ENCODE measurements around the gene ELK3. TPM values are rescaled to one million over a fixed set of nuclear protein-coding genes. Genes with fewer than 3 reads are reported as not detected.

ELK3 gene
- total RNA-seq, 2 experiments from 2014 or later = 46.3 TPM

- Mint-ChIP-seq H3K4me1 (peaks cover 1% of the 10 kb centered on the region), H3K9me3 (peaks cover 21% of the 10 kb centered on the region), H3K4me3 (no peak overlapping the region), H3K36me3 (ENCODE audit: low read depth) (peaks cover 16% of the 10 kb centered on the region), H3K27me3 (no peaks in the 10 kb centered on the region), H3K27ac (no peak overlapping the region)
- ChIA-PET POLR2A (no interaction called here), CTCF (no interaction called here)
- no peak for DNase-seq
Measured at GRCh38 chr12:96170328-96170727, 23.8 kb upstream of the ELK3 start.

GRCh38 chr12:96170762-96171161 lies 23.4 kb upstream of the ELK3 start:
- H3K27ac Mint-ChIP-seq = no peak overlapping the region
- H3K9me3 Mint-ChIP-seq = peaks cover 24% of the 10 kb centered on the region
- H3K4me1 Mint-ChIP-seq = peaks cover 4% of the 10 kb centered on the region
- peaks cover 19% of the 10 kb centered on the region for H3K36me3 Mint-ChIP-seq (ENCODE audit: low read depth)
- ChIA-PET POLR2A (no interaction called here), CTCF (no interaction called here)
- DNase-seq = no peak
- no peaks in the 10 kb centered on the region for H3K27me3 Mint-ChIP-seq
- H3K4me3 Mint-ChIP-seq = no peak overlapping the region

GRCh38 chr12:96171905-96172304 lies 22.3 kb upstream of the ELK3 start:
- Mint-ChIP-seq H3K4me1 (peaks cover 14% of the 10 kb centered on the region), H3K27ac (no peak overlapping the region), H3K27me3 (no peaks in the 10 kb centered on the region), H3K36me3 (ENCODE audit: low read depth) (peaks cover 29% of the 10 kb centered on the region), H3K4me3 (no peak overlapping the region), H3K9me3 (peaks cover 33% of the 10 kb centered on the region)
- ChIA-PET POLR2A (interaction anchor here (0.6 kb wide), 1 partner anchor 20 kb away, joined by 4 read pairs; no protein-coding TSS in a partner anchor), CTCF (no interaction called here)
- no peak for DNase-seq

GRCh38 chr12:96172981-96173380 lies 21.2 kb upstream of the ELK3 start:
- ChIA-PET CTCF (no interaction called here), POLR2A (no interaction called here)
- H3K9me3 Mint-ChIP-seq = peaks cover 36% of the 10 kb centered on the region

GRCh38 chr12:96176575-96176974 lies 17.6 kb upstream of the ELK3 start:
- POLR2A ChIA-PET = interaction anchor here (0.9 to 4.0 kb wide), 15 partner anchors 10 to 340 kb away, joined by 3 to 66 read pairs (median 4); partner anchors contain the start of genes AMDHD1, CCDC38, CDK17 and LTA4H
- CTCF ChIA-PET = interaction anchor here (0.8 to 2.4 kb wide), 10 partner anchors 11 to 223 kb away, joined by 3 to 17 read pairs (median 5); no protein-coding TSS in a partner anchor
- Mint-ChIP-seq H3K36me3 (ENCODE audit: low read depth) (peaks cover 47% of the 10 kb centered on the region), H3K27ac (peak overlapping the region; percentile 93), H3K4me1 (peaks cover 34% of the 10 kb centered on the region), H3K4me3 (no peak overlapping the region), H3K27me3 (no peaks in the 10 kb centered on the region), H3K9me3 (peaks cover 43% of the 10 kb centered on the region)
- no peak for DNase-seq

More at GRCh38 chr12:96172981-96173380, 21.2 kb upstream of the ELK3 start:
- Mint-ChIP-seq H3K27ac (no peak overlapping the region), H3K4me3 (no peak overlapping the region), H3K27me3 (no peaks in the 10 kb centered on the region), H3K36me3 (ENCODE audit: low read depth) (peaks cover 33% of the 10 kb centered on the region), H3K4me1 (peaks cover 24% of the 10 kb centered on the region)
- no peak for DNase-seq

DNA sequence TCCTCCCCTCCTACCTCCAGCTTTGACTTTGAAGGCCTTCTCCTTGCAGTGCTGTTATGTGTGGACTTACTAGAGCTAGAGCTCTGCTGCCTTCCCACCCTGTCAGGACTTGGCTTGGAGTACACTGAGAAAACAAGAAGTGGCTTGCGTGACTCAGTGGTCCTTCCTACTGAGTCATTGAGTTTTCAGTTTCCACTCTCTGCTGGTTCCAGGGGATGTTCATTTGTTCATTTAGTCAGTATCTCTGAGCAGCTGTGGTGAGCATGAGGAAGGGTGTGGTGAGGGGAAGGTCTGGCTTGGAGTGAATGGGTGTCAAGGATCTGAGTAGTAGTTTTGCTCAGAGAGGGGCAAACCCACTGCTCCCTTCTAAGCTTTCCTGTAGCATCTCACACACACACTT lies 17.2 kb upstream of the ELK3 start:
- Mint-ChIP-seq H3K4me1 (peaks cover 34% of the 10 kb centered on the region), H3K4me3 (peak overlapping the region; percentile 44), H3K9me3 (peaks cover 46% of the 10 kb centered on the region), H3K27me3 (no peaks in the 10 kb centered on the region), H3K36me3 (ENCODE audit: low read depth) (peaks cover 49% of the 10 kb centered on the region), H3K27ac (peak overlapping the region; percentile 93)
- peak; percentile 84 for DNase-seq
- CTCF ChIA-PET = interaction anchor here (0.6 to 2.4 kb wide), 14 partner anchors 9 to 340 kb away, joined by 3 to 17 read pairs (median 4); no protein-coding TSS in a partner anchor
- POLR2A ChIA-PET = interaction anchor here (0.7 to 4.0 kb wide), 18 partner anchors 10 to 1173 kb away, joined by 3 to 66 read pairs (median 4); partner anchors contain the start of genes AMDHD1, CCDC38, CDK17 and LTA4H

GRCh38 chr12:96183734-96184370 lies 10.3 kb upstream of the ELK3 start:
- ChIA-PET CTCF (no interaction called here), POLR2A (interaction anchor here (2.3 kb wide), 1 partner anchor 11 kb away, joined by 5 read pairs; no protein-coding TSS in a partner anchor)
- H3K27ac Mint-ChIP-seq = no peak overlapping the region
- H3K27me3 Mint-ChIP-seq = peaks cover 2% of the 10 kb centered on the region
- H3K4me3 Mint-ChIP-seq = no peak overlapping the region
- no peak for DNase-seq
- H3K36me3 Mint-ChIP-seq (ENCODE audit: low read depth) = peaks cover 16% of the 10 kb centered on the region
- H3K9me3 Mint-ChIP-seq = peaks cover 23% of the 10 kb centered on the region
- H3K4me1 Mint-ChIP-seq = peaks cover 34% of the 10 kb centered on the region

GRCh38 chr12:96185914-96186313 lies 8.3 kb upstream of the ELK3 start:
- H3K27me3 Mint-ChIP-seq = peaks cover 3% of the 10 kb centered on the region
- no peak overlapping the region for H3K27ac Mint-ChIP-seq
- peaks cover 5% of the 10 kb centered on the region for H3K36me3 Mint-ChIP-seq (ENCODE audit: low read depth)
- peaks cover 11% of the 10 kb centered on the region for H3K9me3 Mint-ChIP-seq
- DNase-seq = no peak
- ChIA-PET POLR2A (interaction anchor here (1.2 to 2.4 kb wide), 5 partner anchors 9 to 21 kb away, joined by 3 to 19 read pairs (median 4); no protein-coding TSS in a partner anchor), CTCF (interaction anchor here (0.7 to 1.4 kb wide), 4 partner anchors 8 to 268 kb away, joined by 3 to 5 read pairs (median 4); no protein-coding TSS in a partner anchor)
- no peak overlapping the region for H3K4me3 Mint-ChIP-seq
- H3K4me1 Mint-ChIP-seq = peaks cover 36% of the 10 kb centered on the region

- peaks cover 36% of the 10 kb centered on the region for H3K4me1 Mint-ChIP-seq
- H3K27ac Mint-ChIP-seq = peak overlapping the region; percentile 16
- peaks cover 10% of the 10 kb centered on the region for H3K9me3 Mint-ChIP-seq
- ChIA-PET POLR2A (interaction anchor here (1.0 to 2.4 kb wide), 6 partner anchors 9 to 24 kb away, joined by 3 to 19 read pairs (median 4); no protein-coding TSS in a partner anchor), CTCF (interaction anchor here (0.6 to 1.4 kb wide), 6 partner anchors 9 to 269 kb away, joined by 3 to 5 read pairs (median 4); no protein-coding TSS in a partner anchor)
- peaks cover 3% of the 10 kb centered on the region for H3K27me3 Mint-ChIP-seq
- H3K4me3 Mint-ChIP-seq = no peak overlapping the region
- no peak for DNase-seq
- peaks cover 2% of the 10 kb centered on the region for H3K36me3 Mint-ChIP-seq (ENCODE audit: low read depth)
Measured at GRCh38 chr12:96186607-96187301, 7.4 kb upstream of the ELK3 start.

DNA sequence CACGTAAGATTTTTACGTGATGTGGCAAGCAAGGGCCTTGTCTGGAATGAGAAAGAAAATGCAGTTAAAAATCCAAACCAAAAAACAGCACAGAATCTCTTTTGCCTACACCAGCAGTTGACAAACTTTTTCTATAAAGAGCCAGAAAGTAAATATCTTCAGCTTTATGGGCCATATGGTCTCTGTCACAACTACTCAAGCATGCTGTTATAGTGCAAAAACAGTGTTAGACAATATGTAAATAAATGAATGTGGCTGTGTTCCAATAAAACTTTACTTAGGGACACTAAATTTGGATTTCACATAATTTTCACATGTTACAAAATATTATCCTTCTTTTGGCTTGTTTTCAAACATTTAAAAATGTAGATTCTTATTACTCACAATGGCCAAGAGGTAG lies 6.2 kb upstream of the ELK3 start:
- no peak for DNase-seq
- POLR2A ChIA-PET = interaction anchor here (1.0 to 2.4 kb wide), 3 partner anchors 7 to 23 kb away, joined by 5 to 19 read pairs (median 12); no protein-coding TSS in a partner anchor
- Mint-ChIP-seq H3K4me3 (no peak overlapping the region), H3K27ac (no peak overlapping the region), H3K4me1 (peaks cover 38% of the 10 kb centered on the region), H3K27me3 (peaks cover 3% of the 10 kb centered on the region), H3K9me3 (peaks cover 3% of the 10 kb centered on the region), H3K36me3 (ENCODE audit: low read depth) (peaks cover 2% of the 10 kb centered on the region)
- CTCF ChIA-PET = interaction anchor here (0.8 to 1.1 kb wide), 2 partner anchors 11 to 27 kb away, joined by 4 to 5 read pairs; no protein-coding TSS in a partner anchor

DNA sequence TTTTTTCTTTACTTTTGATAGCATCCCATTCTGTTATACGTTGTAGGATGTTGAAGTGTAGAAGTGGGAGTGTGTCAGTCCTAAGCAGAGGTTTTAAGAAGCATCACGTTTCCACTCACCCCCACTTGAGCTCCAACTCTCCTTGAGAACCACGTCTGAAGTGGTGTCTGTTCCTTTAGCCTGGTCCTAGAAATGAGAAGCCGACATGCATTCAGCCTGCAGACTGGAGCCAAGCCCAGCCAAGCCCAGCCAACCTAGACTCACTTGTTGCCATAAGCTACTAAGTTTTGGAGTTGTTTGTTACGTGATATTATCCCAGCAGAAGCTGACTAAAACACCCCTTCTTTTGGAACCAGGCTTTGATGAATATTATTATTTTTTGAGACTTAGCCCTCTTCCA lies 4.4 kb upstream of the ELK3 start:
- ChIA-PET CTCF (interaction anchor here (2.3 kb wide), 1 partner anchor 25 kb away, joined by 8 read pairs; no protein-coding TSS in a partner anchor), POLR2A (interaction anchor here (1.0 to 1.6 kb wide), 2 partner anchors 13 to 21 kb away, joined by 4 to 5 read pairs; no protein-coding TSS in a partner anchor)
- H3K27ac Mint-ChIP-seq = no peak overlapping the region
- peaks cover 3% of the 10 kb centered on the region for H3K36me3 Mint-ChIP-seq (ENCODE audit: low read depth)
- H3K4me3 Mint-ChIP-seq = no peak overlapping the region
- no peaks in the 10 kb centered on the region for H3K9me3 Mint-ChIP-seq
- peaks cover 42% of the 10 kb centered on the region for H3K4me1 Mint-ChIP-seq
- no peak for DNase-seq
- H3K27me3 Mint-ChIP-seq = peaks cover 3% of the 10 kb centered on the region

GRCh38 chr12:96190413-96191108 lies 3.6 kb upstream of the ELK3 start:
- Mint-ChIP-seq H3K4me3 (no peak overlapping the region), H3K27ac (no peak overlapping the region), H3K27me3 (peaks cover 3% of the 10 kb centered on the region), H3K36me3 (ENCODE audit: low read depth) (peaks cover 8% of the 10 kb centered on the region), H3K9me3 (no peaks in the 10 kb centered on the region), H3K4me1 (peaks cover 43% of the 10 kb centered on the region)
- no peak for DNase-seq
- CTCF ChIA-PET = interaction anchor here (2.3 kb wide), 1 partner anchor 24 kb away, joined by 8 read pairs; no protein-coding TSS in a partner anchor
- POLR2A ChIA-PET = interaction anchor here (1.0 kb wide), 1 partner anchor 13 kb away, joined by 4 read pairs; no protein-coding TSS in a partner anchor

Measured in activated CD4-positive, alpha-beta memory T cell treated with anti-CD3 and anti-CD28 coated beads, Interleukin-2, amount 10 ng/mL, durations not matched to agents 7 days and 5 days (primary cell).